ENCODE measurements around the gene TMEM212. TPM values are rescaled to one million over a fixed set of nuclear protein-coding genes. Genes with fewer than 3 reads are reported as not detected.

The TMEM212 gene
- total RNA-seq, 1 donor from 2014 or later: not detected

GRCh38 chr3:171860830-171861535 is 17.8 kb downstream of the TMEM212 start:
- Histone ChIP-seq H3K9me3 (ENCODE audit: low read depth) (peaks cover 1% of the 10 kb centered on the region), H3K27me3 (no peaks in the 10 kb centered on the region), H3F3A (ENCODE audit: low read depth) (no peaks in the 10 kb centered on the region), H4K20me1 (ENCODE audit: low read depth) (no peaks in the 10 kb centered on the region), H3K79me2 (ENCODE audit: low read depth) (no peaks in the 10 kb centered on the region), H3K27ac (no peak overlapping the region), H3K9ac (no peak overlapping the region), H3K4me3 (no peak overlapping the region), H3K4me2 (no peak overlapping the region), H3K4me1 (peaks cover 10% of the 10 kb centered on the region), H2AFZ (replicated peaks) (peak overlapping the region; percentile 9), H3K36me3 (peaks cover under 1% of the 10 kb centered on the region)
- H3K4me1 Mint-ChIP-seq: peaks cover 11% of the 10 kb centered on the region
- TF ChIP-seq EZH2phosphoT487 (IDR thresholded peaks at IDR 0.05) (no peak), CTCF (IDR thresholded peaks at IDR 0.05) (no peak), EZH2 (IDR thresholded peaks at IDR 0.05) (no peak)
- DNase-seq (ENCODE audit: low spot score): no peak
- no peaks in the 10 kb centered on the region for H3K36me3 Mint-ChIP-seq
- H3K4me3 Mint-ChIP-seq: no peak overlapping the region
- no peaks in the 10 kb centered on the region for H3K27me3 Mint-ChIP-seq (ENCODE audit: insufficient read depth, low read depth)
- H3K27ac Mint-ChIP-seq: peak overlapping the region; percentile 69
- H3K9me3 Mint-ChIP-seq: peaks cover 17% of the 10 kb centered on the region

GRCh38 chr3:171862392-171862791 is 19.2 kb downstream of the TMEM212 start:
- H3K4me1 Mint-ChIP-seq: peaks cover 13% of the 10 kb centered on the region
- H3K4me1 ChIP-seq: peaks cover 10% of the 10 kb centered on the region
- no peaks in the 10 kb centered on the region for H3K9me3 ChIP-seq (ENCODE audit: low read depth)
- no peak overlapping the region for H3K27ac ChIP-seq
- no peak overlapping the region for H3K9ac ChIP-seq
- peaks cover 13% of the 10 kb centered on the region for H3K9me3 Mint-ChIP-seq
- no peaks in the 10 kb centered on the region for H3F3A ChIP-seq (ENCODE audit: low read depth)
- no peak for DNase-seq (ENCODE audit: low spot score)
- no peaks in the 10 kb centered on the region for H3K79me2 ChIP-seq (ENCODE audit: low read depth)
- peaks cover 1% of the 10 kb centered on the region for H3K36me3 Mint-ChIP-seq
- no peaks in the 10 kb centered on the region for H3K36me3 ChIP-seq
- no peak overlapping the region for H3K4me3 Mint-ChIP-seq
- no peak overlapping the region for H3K4me2 ChIP-seq
- no peaks in the 10 kb centered on the region for H3K27me3 ChIP-seq
- TF ChIP-seq EZH2phosphoT487 (IDR thresholded peaks at IDR 0.05) (no peak), CTCF (IDR thresholded peaks at IDR 0.05) (no peak), EZH2 (IDR thresholded peaks at IDR 0.05) (no peak)
- peaks cover 2% of the 10 kb centered on the region for H3K27me3 Mint-ChIP-seq (ENCODE audit: insufficient read depth, low read depth)
- no peak overlapping the region for H3K27ac Mint-ChIP-seq
- H4K20me1 ChIP-seq (ENCODE audit: low read depth): no peaks in the 10 kb centered on the region
- no peak overlapping the region for H3K4me3 ChIP-seq
- no peak overlapping the region for H2AFZ ChIP-seq (replicated peaks)

GRCh38 chr3:171862993-171863521 is 19.9 kb downstream of the TMEM212 start:
- H3K27ac Mint-ChIP-seq: peak overlapping the region; percentile 29
- Histone ChIP-seq H3K9ac (no peak overlapping the region), H3K79me2 (ENCODE audit: low read depth) (no peaks in the 10 kb centered on the region), H3F3A (ENCODE audit: low read depth) (no peaks in the 10 kb centered on the region), H4K20me1 (ENCODE audit: low read depth) (no peaks in the 10 kb centered on the region), H3K27me3 (no peaks in the 10 kb centered on the region), H3K9me3 (ENCODE audit: low read depth) (no peaks in the 10 kb centered on the region), H3K4me1 (peaks cover 10% of the 10 kb centered on the region), H3K4me3 (no peak overlapping the region), H3K27ac (no peak overlapping the region), H3K4me2 (peak overlapping the region; percentile 48), H3K36me3 (no peaks in the 10 kb centered on the region), H2AFZ (replicated peaks) (peak overlapping the region; percentile 82)
- peaks cover 1% of the 10 kb centered on the region for H3K36me3 Mint-ChIP-seq
- no peak for TF ChIP-seq CTCF (IDR thresholded peaks at IDR 0.05)
- no peak for TF ChIP-seq EZH2 (IDR thresholded peaks at IDR 0.05)
- no peak for TF ChIP-seq EZH2phosphoT487 (IDR thresholded peaks at IDR 0.05)
- H3K4me1 Mint-ChIP-seq: peaks cover 13% of the 10 kb centered on the region
- DNase-seq (ENCODE audit: low spot score): peak; percentile 27
- no peak overlapping the region for H3K4me3 Mint-ChIP-seq
- peaks cover 2% of the 10 kb centered on the region for H3K27me3 Mint-ChIP-seq (ENCODE audit: insufficient read depth, low read depth)
- H3K9me3 Mint-ChIP-seq: peaks cover 13% of the 10 kb centered on the region

Measured in neural progenitor cell (in vitro differentiated cells).